CD14-positive monocyte (primary cell): Measurements from ENCODE around the gene MICAL2. TPM values are rescaled to one million over a fixed set of nuclear protein-coding genes. Genes with fewer than 3 reads are reported as not detected.

Source experiments
- DNase-seq, 3 donors: peaks; one replicate each; pipeline ENCODE4 v3.0.0-alpha.2; 2011 to 2022
- H2AFZ ChIP-seq: 2 replicates; pipeline ENCODE4 v1.6.0; 2012; ENCODE audit warnings: mild to moderate bottlenecking, low read depth, low read length, inconsistent platforms; ENCODE audit not compliant: insufficient read depth, poor library complexity, severe bottlenecking
- H3K27ac ChIP-seq, 2 donors: 1 replicate in 1 of 2; 2 replicates in 1 of 2; pipeline ENCODE4 v1.5.1; 2012 to 2013; ENCODE audit warnings: low read length in 2 of 2, control low read depth in 1 of 2, inconsistent platforms in 1 of 2, low read depth in 1 of 2, mild to moderate bottlenecking in 1 of 2
- H3K27me3 ChIP-seq, 2 donors: one replicate each; pipeline versions ENCODE4 v1.6.0 to v1.6.1; 2011 to 2013; ENCODE audit warnings: low read length in 2 of 2; ENCODE audit not compliant: control insufficient read depth in 2 of 2, insufficient read depth in 2 of 2
- H3K36me3 ChIP-seq, 2 donors: replicated peaks in 1 of 2; 1 replicate in 1 of 2; 2 replicates in 1 of 2; pipeline versions ENCODE4 v1.5.1 to v1.6.1; 2012 to 2013; ENCODE audit warnings: low read length in 2 of 2, control low read depth in 1 of 2, inconsistent platforms in 1 of 2, mild to moderate bottlenecking in 1 of 2; ENCODE audit not compliant: insufficient read depth in 2 of 2, control insufficient read depth in 1 of 2
- H3K4me1 ChIP-seq, 2 donors: 1 replicate in 1 of 2; 2 replicates in 1 of 2; pipeline versions ENCODE4 v1.5.1 to v1.6.1; 2012 to 2013; ENCODE audit warnings: low read length in 2 of 2, control low read depth in 1 of 2, inconsistent platforms in 1 of 2, mild to moderate bottlenecking in 1 of 2, moderate library complexity in 1 of 2; ENCODE audit not compliant: insufficient read depth in 2 of 2, control insufficient read depth in 1 of 2
- H3K4me2 ChIP-seq: replicated peaks from 2 replicates; pipeline ENCODE3; 2012; ENCODE audit warnings: low read length, moderate library complexity, mild to moderate bottlenecking; ENCODE audit not compliant: poor library complexity, severe bottlenecking; ENCODE audit errors: extremely low read depth
- H3K4me3 ChIP-seq, 3 experiments: fragments of 200-600 bp in 1 of 3; sonication (generic) in 1 of 3; replicated peaks in 1 of 3; 1 replicate in 2 of 3; 2 replicates in 1 of 3; pipeline ENCODE4 v1.5.1; 2011 to 2013; ENCODE audit warnings: low read length in 3 of 3, mild to moderate bottlenecking in 3 of 3, control low read depth in 2 of 3, low read depth in 2 of 3, inconsistent platforms in 1 of 3, moderate library complexity in 1 of 3
- H3K79me2 ChIP-seq: 2 replicates; pipeline ENCODE4 v1.6.0; 2012; ENCODE audit warnings: mild to moderate bottlenecking, control low read depth, inconsistent platforms, low read length, moderate library complexity; ENCODE audit not compliant: insufficient read depth
- H3K9ac ChIP-seq: 2 replicates; pipeline ENCODE4 v1.6.0; 2017; ENCODE audit warnings: low read length, mild to moderate bottlenecking; ENCODE audit not compliant: insufficient read depth, poor library complexity, severe bottlenecking
- H3K9me3 ChIP-seq, 2 donors: replicated peaks in 1 of 2; 1 replicate in 1 of 2; 2 replicates in 1 of 2; pipeline versions ENCODE4 v1.5.1 to v1.6.1; 2012 to 2013; ENCODE audit warnings: low read length in 2 of 2, control low read depth in 1 of 2; ENCODE audit not compliant: control insufficient read depth in 1 of 2, insufficient read depth in 1 of 2
- H4K20me1 ChIP-seq: 2 replicates; pipeline ENCODE4 v1.6.0; 2012; ENCODE audit warnings: mild to moderate bottlenecking, low read length, control low read depth, moderate library complexity; ENCODE audit not compliant: insufficient read depth
- H3K27ac Mint-ChIP-seq, 7 donors: one replicate each; pipeline ENCODE4 v1.8.0; 2020; ENCODE audit warnings: mild to moderate bottlenecking in 7 of 7, mixed read lengths in 7 of 7, moderate library complexity in 6 of 7, inconsistent platforms in 2 of 7
- H3K27me3 Mint-ChIP-seq, 3 donors: one replicate each; pipeline ENCODE4 v1.8.0; 2021 to 2022; ENCODE audit warnings: low read depth in 3 of 3, mild to moderate bottlenecking in 3 of 3, mixed read lengths in 3 of 3, moderate library complexity in 3 of 3, inconsistent platforms in 1 of 3
- H3K36me3 Mint-ChIP-seq, 2 donors: one replicate each; pipeline ENCODE4 v1.8.0; 2020; ENCODE audit warnings: mixed read lengths in 2 of 2, inconsistent platforms in 1 of 2, mild to moderate bottlenecking in 1 of 2
- H3K4me1 Mint-ChIP-seq: one replicate; pipeline ENCODE4 v1.8.0; 2020; ENCODE audit warnings: mild to moderate bottlenecking, mixed read lengths
- H3K4me3 Mint-ChIP-seq, 2 donors: one replicate each; pipeline ENCODE4 v1.8.0; 2020; ENCODE audit warnings: mild to moderate bottlenecking in 2 of 2, mixed read lengths in 2 of 2, moderate library complexity in 1 of 2
- H3K9me3 Mint-ChIP-seq, 7 donors: one replicate each; pipeline ENCODE4 v1.8.0; 2020 to 2022; ENCODE audit warnings: mixed read lengths in 7 of 7, mild to moderate bottlenecking in 6 of 7, moderate library complexity in 6 of 7, inconsistent platforms in 2 of 7
- WGBS: methylation state at CpG from one replicate; pipeline ENCODE4 v1.1.5; 2013; ENCODE audit warnings: missing lambda C conversion rate; ENCODE audit not compliant: insufficient coverage; 5-methylcytosine and 5-hydroxymethylcytosine counted together
- intact Hi-C, 2 donors: fragments of 100-400 bp; cut with micrococcal nuclease; formaldehyde crosslinking; loops; one replicate each; pipeline versions ENCODE4 v1.15.0 to v1.15.1; 2023
- polyA plus RNA-seq, 3 donors: library from polyadenylated mRNA; depleted of rRNA in 1 of 3; unstranded in 2 of 3; stranded (reverse) in 1 of 3; fragments of 300-500 nt in 2 of 3; fragments of >200 nt in 1 of 3; fragmentation: Illumina TruSeq in 2 of 3; gene quantifications; 1 replicate in 2 of 3; 2 replicates in 1 of 3; pipeline ENCODE4 v1.2.3, GENCODE V29; 2012 to 2021
- TF ChIP-seq, protein P1 (sequence below): fragments of 200-600 bp; IDR thresholded peaks from one replicate; pipeline ENCODE4 v1.8.0; 2022; ENCODE audit warnings: antibody characterized with exemption, mild to moderate bottlenecking

Gene MICAL2
- polyA plus RNA-seq, 3 donors = 39.8 to 72.5 (median 44.0) TPM

GRCh38 chr11:12280199-12280837, 169.9 kb downstream of the MICAL2 start:
- Histone ChIP-seq H3K4me2 (no peak overlapping the region), H3K27me3 (no peaks in the 10 kb centered on the region), H3K9me3 (no peaks in the 10 kb centered on the region), H2AFZ (no peak overlapping the region), H3K79me2 (no peaks in the 10 kb centered on the region), H3K4me3 (no peak overlapping the region), H3K4me1 (peaks cover 3 to 9% of the 10 kb centered on the region in 2 donors), H3K36me3 (peaks cover 8 to 18% of the 10 kb centered on the region in 2 donors), H3K9ac (no peak overlapping the region), H3K27ac (no peak overlapping the region), H4K20me1 (peaks cover 3% of the 10 kb centered on the region)
- no peak for DNase-seq
- H3K4me1 Mint-ChIP-seq = peaks cover 8% of the 10 kb centered on the region
- peaks cover 18 to 19% of the 10 kb centered on the region in 2 donors for H3K36me3 Mint-ChIP-seq
- TF ChIP-seq, protein P1, sequence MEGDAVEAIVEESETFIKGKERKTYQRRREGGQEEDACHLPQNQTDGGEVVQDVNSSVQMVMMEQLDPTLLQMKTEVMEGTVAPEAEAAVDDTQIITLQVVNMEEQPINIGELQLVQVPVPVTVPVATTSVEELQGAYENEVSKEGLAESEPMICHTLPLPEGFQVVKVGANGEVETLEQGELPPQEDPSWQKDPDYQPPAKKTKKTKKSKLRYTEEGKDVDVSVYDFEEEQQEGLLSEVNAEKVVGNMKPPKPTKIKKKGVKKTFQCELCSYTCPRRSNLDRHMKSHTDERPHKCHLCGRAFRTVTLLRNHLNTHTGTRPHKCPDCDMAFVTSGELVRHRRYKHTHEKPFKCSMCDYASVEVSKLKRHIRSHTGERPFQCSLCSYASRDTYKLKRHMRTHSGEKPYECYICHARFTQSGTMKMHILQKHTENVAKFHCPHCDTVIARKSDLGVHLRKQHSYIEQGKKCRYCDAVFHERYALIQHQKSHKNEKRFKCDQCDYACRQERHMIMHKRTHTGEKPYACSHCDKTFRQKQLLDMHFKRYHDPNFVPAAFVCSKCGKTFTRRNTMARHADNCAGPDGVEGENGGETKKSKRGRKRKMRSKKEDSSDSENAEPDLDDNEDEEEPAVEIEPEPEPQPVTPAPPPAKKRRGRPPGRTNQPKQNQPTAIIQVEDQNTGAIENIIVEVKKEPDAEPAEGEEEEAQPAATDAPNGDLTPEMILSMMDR = no peak
- peaks cover 0 to 12% (median 6%) of the 10 kb centered on the region in 3 donors for H3K27me3 Mint-ChIP-seq
- H3K9me3 Mint-ChIP-seq = no peaks in the 10 kb centered on the region
- peak overlapping the region in 1 of 7 donors; percentile 20 for H3K27ac Mint-ChIP-seq
- intact Hi-C loops = loop anchor here (5.0 kb wide), 4 partner anchors 233 to 493 kb away; no protein-coding TSS in a partner anchor
- WGBS = 94% methylated on average over 2 of the region's 4 CpGs
- no peak overlapping the region for H3K4me3 Mint-ChIP-seq

- Mint-ChIP-seq H3K9me3 (no peaks in the 10 kb centered on the region), H3K36me3 (peaks cover 20% of the 10 kb centered on the region in 2 donors), H3K27me3 (peaks cover 0 to 15% (median 9%) of the 10 kb centered on the region in 3 donors), H3K27ac (no peak overlapping the region), H3K4me1 (peaks cover 13% of the 10 kb centered on the region), H3K4me3 (no peak overlapping the region)
- Histone ChIP-seq H4K20me1 (peaks cover 3% of the 10 kb centered on the region), H3K9me3 (no peaks in the 10 kb centered on the region), H2AFZ (no peak overlapping the region), H3K4me2 (no peak overlapping the region), H3K9ac (no peak overlapping the region), H3K79me2 (no peaks in the 10 kb centered on the region), H3K4me3 (no peak overlapping the region), H3K36me3 (peaks cover 6 to 14% of the 10 kb centered on the region in 2 donors), H3K27me3 (no peaks in the 10 kb centered on the region), H3K27ac (no peak overlapping the region), H3K4me1 (peaks cover 3 to 12% of the 10 kb centered on the region in 2 donors)
- TF ChIP-seq, protein P1 = no peak
- WGBS = 100% methylated on average over 7 of the region's 15 CpGs
- intact Hi-C loops = loop anchor here (5.0 kb wide), 4 partner anchors 234 to 494 kb away; no protein-coding TSS in a partner anchor
- DNase-seq = no peak
Observed at GRCh38 chr11:12280838-12281565, 170.6 kb downstream of the MICAL2 start.
